Stimulated activated CD4-positive, alpha-beta T cell treated with anti-CD3 and anti-CD28 coated beads, TNF-alpha, amount 100 ng/mL, for 4 hours (primary cell): Measurements from ENCODE around the gene ADAMTS19.
"Not testable (repeated sequence)": the region's sequence is repeated elsewhere in the genome, so short reads cannot be mapped to it uniquely, and the experiment has no call there.

Source experiments
- DNase-seq, 3 experiments: peaks; one replicate each; pipeline ENCODE4 v3.0.0-alpha.2; 2020; ENCODE audit warnings: low read depth in 3 of 3

The ADAMTS19 gene

DNA sequence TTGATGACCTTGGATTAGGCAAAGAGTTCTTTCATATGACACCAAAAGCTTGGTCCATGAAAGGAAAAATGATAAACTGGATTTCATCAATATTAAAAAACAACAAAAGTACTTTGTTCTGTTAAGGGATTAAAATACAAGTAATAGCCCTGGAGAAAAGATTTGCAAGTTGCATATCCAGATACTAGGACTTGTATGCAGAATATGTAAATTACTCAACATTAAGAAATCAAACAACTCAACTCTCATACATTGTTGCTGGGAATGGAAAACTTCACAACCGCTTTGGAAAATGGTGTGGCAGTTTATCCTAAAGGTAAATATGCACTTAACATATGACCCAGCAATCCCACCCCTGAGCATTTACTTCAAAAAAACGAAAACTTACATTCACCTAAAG is 112.0 kb downstream of the ADAMTS19 start:
- DNase-seq, result no peak

DNA sequence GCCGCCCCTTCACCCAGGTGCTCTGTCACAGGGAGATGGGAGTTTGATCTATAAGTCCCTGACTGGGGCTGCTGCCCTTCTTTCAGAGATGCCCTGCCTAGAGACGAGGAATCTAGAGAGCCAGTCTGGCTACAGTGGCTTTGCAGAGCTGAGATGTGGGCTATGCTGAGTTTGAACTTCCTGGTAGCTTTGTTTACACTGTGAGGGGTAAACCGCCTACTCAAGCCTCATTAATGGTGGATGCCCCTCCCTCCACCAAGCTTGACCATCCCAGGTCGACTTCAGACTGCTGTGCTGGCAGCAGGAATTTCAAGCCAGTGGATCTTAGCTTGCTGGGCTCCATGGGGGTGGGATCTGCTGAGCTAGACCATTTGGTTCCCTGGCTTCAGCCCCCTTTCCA is 124.4 kb downstream of the ADAMTS19 start:
- DNase-seq, result not testable (repeated sequence)

DNA sequence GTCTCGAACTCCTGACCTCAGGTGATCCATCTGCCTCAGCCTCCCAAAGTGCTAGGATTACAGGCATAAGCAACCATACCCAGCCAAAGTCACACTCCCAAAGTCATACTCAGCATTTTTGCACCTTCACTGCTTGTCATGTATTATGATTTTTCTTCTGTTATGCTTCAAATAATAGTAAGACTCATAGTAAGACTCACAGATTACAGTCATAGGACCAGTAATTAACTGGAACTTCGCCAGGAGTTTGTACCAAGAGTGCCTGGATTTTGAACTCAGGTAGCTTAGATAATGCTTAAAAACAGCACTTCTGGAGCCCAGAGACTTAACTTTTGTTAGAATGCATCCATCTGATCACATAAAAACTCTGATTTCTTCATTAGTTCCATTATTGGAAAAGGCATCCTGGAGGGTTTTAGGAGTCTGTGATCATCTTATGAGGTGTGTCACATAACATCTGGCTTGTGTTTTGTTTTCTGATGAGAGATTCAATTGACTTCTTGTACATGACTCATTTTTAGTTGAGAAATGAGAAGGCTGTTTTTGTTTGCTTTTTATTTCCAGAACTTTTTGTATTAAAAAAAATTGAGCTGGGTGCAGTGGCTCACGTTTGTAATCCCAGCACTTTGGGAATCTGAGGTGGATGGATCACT is 131.5 kb downstream of the ADAMTS19 start:
- no peak for DNase-seq

DNA sequence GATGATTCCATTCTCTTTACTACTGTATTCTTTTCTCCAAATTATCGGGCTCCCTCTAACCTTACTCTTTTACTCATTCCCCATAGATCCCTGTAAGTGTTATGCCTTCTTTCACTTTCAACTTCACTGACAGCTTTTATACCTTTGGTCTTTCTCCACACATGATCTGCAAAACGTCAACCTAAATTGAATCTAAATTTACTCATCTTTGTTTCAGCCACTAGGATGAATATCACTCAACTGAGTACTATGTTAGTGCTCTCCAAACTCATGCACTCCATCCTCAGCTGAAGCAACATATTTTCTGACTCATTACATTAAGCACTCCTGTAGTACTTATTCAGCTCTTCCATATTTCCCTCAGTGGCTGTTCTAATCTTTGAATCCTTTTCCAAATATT is 133.4 kb downstream of the ADAMTS19 start:
- no peak for DNase-seq

DNA sequence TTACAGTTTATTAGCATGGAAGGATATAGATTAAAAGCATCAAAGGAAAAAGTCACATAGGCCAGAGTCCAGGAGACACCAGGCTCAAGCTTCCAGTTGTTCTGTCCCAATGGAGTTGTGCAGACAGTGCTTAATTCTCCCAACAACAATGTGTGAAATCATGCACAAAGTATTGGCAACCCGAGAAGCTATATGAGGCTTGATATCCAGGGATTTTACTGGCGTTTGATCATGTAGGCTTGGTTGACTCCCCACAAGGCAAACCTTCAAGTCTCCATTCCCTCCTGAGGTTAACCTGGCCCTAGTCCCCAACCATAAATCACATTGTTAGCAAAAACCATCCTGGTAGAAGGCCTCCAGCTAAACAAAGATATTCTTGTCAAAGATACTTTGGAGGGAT is 141.5 kb downstream of the ADAMTS19 start:
- DNase-seq, result no peak

DNA sequence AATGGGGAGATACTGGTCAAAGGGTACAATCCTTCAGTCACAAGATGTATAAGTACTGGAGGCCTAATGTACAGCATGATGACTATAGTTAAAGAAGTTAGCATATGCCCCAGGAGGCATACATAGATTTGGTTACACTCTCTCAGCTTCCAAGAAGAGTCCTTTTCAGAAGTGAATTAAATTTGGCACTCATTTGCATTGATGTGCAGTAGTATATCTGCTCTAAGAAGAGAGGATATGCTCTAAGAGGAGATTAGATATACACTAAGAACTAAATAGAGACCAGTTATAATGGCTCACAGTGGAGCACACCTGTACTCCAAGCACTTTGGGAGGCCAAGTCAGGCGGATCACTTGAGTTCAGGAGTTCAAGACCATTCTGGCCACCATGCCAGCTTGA is 148.3 kb downstream of the ADAMTS19 start:
- no peak for DNase-seq

DNA sequence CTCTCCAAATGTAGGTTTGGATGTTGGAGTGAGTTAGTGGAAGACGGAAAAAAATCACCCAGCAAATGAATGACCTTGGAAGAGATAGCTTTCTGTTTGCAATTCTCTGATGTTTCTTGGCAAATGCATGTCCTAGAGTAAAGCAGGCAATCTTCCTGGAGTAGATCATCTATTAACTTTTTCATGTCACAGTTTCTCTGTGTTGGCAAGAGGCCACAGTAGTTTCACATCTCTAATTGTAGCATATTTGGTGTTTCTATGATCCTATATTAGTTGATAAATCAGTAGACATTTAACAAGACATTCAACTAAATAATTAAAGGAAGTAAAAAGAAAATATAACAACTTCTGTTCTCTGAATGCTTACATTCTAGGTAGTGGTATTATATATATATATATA is 149.6 kb downstream of the ADAMTS19 start:
- no peak for DNase-seq

DNA sequence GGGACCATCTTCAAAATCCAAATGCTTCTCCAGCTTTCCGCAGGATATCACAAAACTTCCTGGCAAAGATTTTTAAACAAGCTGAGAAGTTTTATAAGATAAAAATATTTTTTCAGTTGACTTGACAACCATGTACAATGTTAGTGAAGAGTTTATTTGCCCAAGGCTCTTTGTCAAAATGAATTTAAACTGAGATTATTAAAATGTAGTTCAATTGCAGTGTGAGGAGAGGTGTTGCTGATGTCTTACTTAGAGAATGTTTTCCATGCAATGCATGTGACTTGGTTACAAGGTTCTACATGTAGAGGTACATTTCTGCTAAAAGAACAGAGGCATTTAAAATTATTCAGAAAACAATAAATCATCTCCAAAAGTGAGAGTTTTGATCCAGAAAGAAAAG is 156.4 kb downstream of the ADAMTS19 start:
- no peak for DNase-seq

DNA sequence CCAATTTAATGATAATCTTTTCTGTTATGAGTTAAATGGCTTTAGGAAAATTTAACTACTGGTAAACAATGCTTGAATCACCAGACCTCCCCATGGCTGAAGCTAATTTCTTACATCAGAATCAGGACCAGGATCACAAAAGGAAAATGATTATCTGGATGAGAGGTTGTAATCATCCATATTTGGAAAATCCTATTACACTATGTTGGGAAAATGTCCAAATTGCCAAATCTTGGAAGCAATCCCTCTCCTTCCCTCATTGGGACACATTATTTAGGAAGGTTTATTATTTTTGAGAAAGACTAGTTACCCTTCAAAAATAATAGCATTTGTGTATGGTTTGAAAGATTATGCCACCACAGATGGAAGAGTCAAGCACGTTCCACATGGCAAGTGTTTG is 157.1 kb downstream of the ADAMTS19 start:
- no peak for DNase-seq

DNA sequence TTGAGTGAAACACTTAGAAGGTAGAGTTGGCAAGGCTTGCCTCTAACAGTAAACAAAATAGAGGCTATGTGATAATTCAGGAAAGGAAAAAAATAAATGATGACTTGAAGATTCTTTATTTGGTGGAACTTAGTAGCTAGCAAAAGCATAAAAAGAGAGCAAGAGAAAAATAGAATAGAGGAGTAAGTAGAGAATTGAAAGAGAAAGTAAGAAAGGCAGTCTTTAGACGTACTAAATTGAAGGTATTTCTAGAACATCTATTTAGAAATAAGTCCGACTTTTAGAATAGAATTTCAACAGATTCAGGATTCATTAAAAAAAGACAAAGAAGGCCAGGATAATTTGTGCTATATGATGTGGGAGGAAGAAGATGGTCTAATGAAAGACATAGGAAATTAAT is 159.7 kb downstream of the ADAMTS19 start:
- no peak for DNase-seq

DNA sequence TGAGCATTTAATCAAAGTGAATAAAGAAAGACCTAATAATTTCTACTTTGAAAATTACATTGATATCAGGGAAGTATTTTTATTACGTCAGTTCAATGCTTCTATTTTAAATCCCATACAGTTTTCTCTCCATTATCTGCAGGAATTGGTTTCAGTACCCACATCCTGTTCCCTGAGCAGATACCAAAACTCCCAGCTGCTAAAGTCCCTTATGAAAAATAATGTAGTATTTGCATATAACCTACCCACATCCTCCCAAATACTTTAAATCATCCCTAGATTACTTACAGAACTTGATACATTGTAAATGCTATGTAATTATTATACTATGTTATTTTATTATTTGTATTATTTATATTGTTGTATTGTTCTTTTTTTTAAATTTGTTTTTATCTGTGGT is 162.4 kb downstream of the ADAMTS19 start:
- DNase-seq, result no peak

DNA sequence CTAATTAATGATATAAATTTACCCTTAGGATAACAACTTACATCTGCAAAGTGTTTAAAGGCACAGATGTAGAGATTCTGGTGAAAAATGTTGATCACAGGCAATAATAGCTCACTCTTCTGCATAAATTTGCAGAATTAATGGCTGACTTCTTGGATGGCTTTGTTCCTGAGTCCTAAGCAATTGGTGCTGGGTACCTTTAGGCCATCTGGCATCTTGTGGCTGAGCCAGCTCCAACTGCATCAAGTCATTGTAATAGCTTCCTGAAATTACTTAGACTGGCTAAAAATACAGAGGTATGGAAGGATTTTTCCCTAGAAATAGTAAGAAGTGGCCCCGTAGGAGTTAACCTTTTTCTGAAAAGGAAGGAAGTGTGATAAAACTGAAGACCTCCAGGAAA is 169.5 kb downstream of the ADAMTS19 start:
- DNase-seq, result no peak

DNA sequence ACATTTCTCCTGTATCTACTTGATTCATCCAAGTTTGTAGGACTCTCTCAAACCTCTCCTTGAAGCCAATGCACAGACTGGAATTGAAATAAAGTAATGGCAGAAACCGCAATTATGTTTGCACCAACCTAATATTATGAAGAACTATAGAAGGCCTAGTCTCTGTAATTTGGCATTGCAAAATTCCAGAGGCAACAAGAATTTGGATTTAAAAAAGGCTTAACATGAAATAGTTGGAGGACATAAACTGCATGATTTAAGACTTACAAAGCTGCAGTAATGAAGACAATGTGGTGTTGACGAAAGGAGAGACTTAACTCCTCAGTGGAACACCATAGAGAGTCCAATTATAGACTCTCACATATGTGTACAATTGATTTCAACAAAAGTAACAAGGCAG is 170.0 kb downstream of the ADAMTS19 start:
- no peak for DNase-seq

DNA sequence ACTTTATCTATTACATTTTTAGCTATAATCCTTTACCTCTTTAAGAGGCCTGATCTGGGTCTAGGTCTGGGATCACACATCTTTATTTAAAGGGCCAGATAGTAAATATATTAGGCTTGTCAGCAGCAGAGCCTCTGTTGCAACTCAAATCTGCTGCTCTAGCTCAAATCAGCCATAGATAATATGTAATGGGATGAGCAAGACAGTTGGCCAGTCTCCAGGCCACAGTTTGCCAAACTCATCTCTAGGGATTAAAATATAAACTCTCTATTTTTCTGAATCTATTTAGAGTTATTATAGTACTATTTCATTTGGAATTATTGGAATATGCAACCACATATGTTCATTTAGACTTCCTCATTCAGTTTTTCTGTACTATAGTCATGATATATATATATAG is 171.9 kb downstream of the ADAMTS19 start:
- no peak for DNase-seq

DNA sequence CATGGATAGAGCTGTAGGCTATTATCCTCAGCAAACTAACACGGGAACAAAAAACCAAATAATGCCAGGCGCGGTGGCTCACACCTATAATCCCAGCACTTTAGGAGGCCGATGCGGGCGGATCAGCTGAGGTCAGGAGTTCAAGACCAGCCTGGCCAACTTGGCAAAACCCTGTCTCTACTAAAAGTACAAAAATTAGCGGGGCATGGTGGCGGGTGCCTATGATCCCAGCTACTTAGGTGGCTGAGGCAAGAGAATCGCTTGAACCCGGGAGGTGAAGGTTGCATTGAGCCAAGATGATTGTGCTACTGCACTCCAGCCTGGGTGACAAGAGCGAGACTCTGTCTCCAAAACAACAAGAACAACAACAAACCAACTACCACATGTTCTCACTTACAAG is 177.4 kb downstream of the ADAMTS19 start:
- DNase-seq, result not testable (repeated sequence)

DNA sequence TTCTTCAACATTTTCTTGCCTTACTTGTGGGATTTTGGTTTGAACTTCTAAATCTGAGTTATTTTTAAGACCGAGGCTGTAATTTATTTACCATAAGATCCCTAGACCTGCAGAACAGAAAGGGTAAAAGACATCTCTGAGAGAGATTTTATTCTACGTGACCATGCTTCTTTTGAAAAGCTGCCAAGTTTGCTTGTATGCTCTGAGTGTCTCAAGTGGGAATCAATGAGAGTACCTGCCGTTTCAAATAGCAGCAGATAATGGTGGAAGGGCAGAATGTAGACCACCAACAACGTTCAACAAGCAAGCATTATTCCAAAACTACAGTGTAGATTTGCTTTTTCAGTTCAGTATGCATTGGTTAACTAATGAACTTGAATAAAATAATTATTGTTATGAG is 179.2 kb downstream of the ADAMTS19 start:
- DNase-seq, result no peak

DNA sequence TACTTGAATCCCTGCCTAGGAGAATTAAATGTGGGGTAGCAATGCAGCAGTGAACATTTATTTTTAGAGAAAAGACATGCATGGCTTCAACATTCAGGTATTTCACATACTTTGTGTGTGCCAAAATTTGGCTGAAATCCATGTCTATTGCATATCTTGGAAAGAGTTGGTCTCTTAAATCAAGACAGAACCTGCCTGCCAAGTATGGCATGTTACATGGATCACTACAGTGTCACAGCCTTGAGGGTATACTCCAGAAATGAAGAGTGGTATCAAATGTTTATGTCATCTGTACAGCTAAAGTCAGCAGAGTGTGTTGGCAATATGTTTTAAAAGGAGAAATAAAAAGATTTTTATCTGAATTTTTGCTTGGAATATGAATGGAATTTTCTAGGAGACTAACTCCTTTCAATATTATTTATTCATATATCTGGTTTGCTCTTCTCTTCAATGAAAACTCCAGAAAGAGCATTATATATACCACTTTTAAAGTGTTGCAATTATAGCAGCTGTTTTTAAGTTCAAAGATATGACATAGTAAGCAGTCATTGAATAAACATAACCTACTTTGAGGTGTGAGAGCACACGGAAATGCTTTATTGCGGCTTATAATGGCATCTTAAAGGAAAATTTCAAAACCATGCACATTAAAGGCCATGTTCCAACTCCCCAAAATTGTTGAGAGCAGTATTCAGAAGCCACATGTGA is 192.4 kb downstream of the ADAMTS19 start:
- no peak for DNase-seq

DNA sequence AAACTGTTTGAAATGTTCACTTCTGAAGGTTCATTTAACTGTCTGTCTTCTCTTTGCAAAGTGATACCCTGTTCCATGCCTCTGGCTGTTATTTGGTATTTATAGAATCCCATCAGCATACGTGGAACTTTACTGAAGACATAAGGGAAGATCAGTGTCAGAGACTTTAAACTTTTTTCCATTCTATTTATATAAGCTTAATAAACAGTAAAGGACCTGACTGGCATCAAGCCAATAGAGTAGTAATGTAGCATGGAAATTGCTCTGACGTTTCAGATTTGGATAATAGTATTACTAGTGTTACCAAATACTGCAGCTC is 192.9 kb downstream of the ADAMTS19 start:
- no peak for DNase-seq

DNA sequence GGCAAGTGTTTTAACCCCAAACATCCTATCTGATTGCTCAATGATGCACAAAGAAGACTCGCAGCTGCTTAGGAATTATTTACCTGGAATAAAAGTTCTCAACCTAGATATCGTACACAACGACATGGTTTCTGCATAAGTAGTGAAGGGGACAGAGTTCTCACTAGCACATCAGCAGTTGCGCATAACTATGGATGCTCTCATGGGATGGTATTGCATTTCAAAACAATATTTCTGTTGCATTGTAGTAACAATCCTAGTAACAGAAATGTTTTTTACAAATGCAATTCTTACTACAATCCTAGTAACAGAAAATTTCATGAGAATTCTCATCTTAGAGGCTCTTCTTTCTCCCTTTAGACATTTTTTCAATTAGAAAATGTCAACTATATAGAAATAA is 193.3 kb downstream of the ADAMTS19 start:
- no peak for DNase-seq

DNA sequence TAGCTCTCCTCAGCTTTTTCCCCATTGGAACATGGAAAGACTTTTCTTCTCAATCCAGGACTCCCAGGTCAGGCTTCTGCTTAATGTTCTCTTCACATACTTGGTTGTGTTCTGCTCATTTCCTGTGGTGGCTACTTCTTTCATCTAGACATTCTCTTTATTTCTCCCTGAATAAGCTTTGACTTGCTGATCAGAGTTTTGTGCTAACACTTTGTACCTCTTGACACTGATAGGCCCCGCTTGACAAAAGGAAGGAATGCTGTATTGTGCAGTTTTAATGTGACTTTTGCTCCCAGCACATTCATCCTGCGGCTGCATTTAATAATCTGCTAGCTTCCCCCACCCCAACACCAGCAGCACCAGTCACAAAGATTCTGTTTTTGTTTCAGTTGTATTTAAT is 196.9 kb downstream of the ADAMTS19 start:
- DNase-seq, result no peak

DNA sequence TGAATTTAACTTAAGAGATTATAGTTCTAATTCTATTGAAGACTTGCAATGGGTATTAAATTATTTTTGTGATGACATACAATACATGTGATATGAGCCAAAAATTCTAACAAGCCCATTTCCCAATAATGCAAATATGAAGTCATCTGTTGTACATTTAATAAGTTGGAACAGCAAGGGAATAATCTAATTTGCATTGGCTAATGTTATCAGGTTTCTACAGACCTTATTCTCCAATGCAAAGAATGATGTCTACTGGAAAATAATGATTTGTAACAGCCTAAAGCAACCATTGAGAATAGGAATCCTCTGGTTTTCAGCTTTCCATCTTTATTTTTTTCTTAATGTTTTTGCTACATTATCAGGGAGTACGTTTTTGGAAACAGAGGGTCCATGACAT is 198.7 kb downstream of the ADAMTS19 start:
- no peak for DNase-seq

DNA sequence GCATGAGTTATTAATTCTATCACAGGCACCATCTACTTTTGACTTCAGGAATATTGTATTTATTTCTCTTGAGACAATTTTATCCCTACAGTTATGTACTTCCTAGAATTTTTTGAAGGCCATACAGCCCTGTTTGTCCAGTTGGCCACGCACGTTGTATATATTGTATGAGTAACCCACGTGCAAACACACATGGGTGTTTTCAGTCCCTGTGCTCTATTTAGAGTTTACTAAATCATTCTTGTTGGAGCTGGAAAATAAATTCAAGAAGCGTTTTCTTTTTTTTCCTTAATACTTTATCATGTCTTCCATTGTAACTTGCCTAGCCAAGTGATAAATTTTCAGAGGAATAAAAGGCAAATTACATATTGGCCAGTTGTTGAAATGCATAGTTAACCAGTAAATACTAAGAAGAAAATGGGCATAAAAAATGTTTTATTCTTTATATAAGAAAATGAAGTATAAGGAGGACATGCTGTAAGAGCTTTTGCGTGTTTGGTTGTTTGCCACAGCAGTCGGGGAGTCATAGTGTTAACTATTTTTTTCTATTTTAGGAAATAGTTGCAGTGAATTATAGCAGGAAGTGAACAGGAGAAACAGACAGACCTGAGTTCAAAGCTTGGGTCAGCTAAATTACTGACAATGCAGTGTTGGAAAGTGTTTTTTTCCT is 201.4 kb downstream of the ADAMTS19 start:
- no peak for DNase-seq

DNA sequence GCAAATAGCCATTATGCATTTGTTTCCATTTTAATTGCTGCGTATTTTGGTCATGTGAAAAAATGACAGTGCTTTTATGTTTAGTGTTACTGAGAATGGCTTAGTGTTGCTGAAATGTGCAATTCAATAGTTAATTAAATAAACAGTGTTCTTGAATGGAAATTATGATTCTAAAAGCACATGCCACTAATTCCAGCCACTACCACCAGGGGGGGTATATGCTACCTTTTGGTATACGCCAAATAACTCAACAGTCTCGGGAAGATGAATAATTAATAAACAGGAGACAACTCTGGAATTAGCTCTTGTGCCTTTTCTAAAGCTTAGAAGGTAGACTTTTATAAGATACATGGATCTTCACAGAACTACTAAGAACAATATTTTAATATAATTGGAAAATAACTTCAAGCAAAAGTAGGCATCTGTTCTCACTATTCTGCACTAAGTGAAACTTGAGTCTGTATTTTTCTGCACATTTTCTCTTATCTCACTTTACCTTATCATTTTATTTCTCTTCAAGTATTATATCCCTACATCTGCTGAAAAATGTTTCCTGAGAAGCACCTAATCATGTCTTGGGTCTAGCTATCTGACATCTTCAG is 204.3 kb downstream of the ADAMTS19 start:
- DNase-seq, result peak in 1 of 3 experiments; percentile 2
